MCF 10A (cell line): ENCODE measurements around the gene MACF1. TPM values are rescaled to one million over a fixed set of nuclear protein-coding genes. Genes with fewer than 3 reads are reported as not detected.
A peak's percentile ranks its signal among the peaks of the same experiment; 100 is the strongest.
"Not testable (repeated sequence)": the region's sequence is repeated elsewhere in the genome, so short reads cannot be mapped to it uniquely, and the experiment has no call there.

ENCODE experiments used
- BruUV-seq: library from RNA; stranded (reverse); fragments of 400-500 nt; replicated peaks from 2 replicates; lab custom pipeline; 2021; lab: Mats Ljungman, UMichigan
- CTCF ChIA-PET: fragments of 300-600 bp; sonication (Branson Sonifier 250); formaldehyde crosslinking; extraction: SDS; loops from one replicate; lab custom pipeline; 2021; ENCODE audit warnings: antibody characterized with exemption, inconsistent platforms; lab: Yijun Ruan, JAX
- POLR2A ChIA-PET: fragments of 300-600, 350-650 bp; sonication (Branson Sonifier 250); formaldehyde crosslinking; extraction: SDS; loops from one replicate; lab custom pipeline; 2020; ENCODE audit warnings: antibody characterized with exemption, inconsistent platforms; lab: Yijun Ruan, JAX
- DNase-seq: peaks from one replicate; pipeline ENCODE4 v3.0.0-alpha.2; 2018; ENCODE audit not compliant: unreplicated experiment
- H3K27ac Mint-ChIP-seq: one replicate; pipeline ENCODE4 v1.8.0; 2022; ENCODE audit warnings: mild to moderate bottlenecking, low read depth, mixed read lengths; ENCODE audit not compliant: unreplicated experiment
- H3K27me3 Mint-ChIP-seq: one replicate; pipeline ENCODE4 v1.8.0; 2022; ENCODE audit warnings: mixed read lengths; ENCODE audit not compliant: insufficient read depth, unreplicated experiment
- H3K36me3 Mint-ChIP-seq: one replicate; pipeline ENCODE4 v1.8.0; 2022; ENCODE audit warnings: mild to moderate bottlenecking, moderate library complexity, mixed read lengths; ENCODE audit not compliant: insufficient read depth, unreplicated experiment
- H3K4me1 Mint-ChIP-seq: one replicate; pipeline ENCODE4 v1.8.0; 2022; ENCODE audit warnings: mixed read lengths; ENCODE audit not compliant: insufficient read depth, unreplicated experiment
- H3K4me3 Mint-ChIP-seq: one replicate; pipeline ENCODE4 v1.8.0; 2022; ENCODE audit warnings: mild to moderate bottlenecking, moderate library complexity, mixed read lengths; ENCODE audit not compliant: unreplicated experiment
- H3K9me3 Mint-ChIP-seq: one replicate; pipeline ENCODE4 v1.8.0; 2022; ENCODE audit warnings: mixed read lengths; ENCODE audit not compliant: unreplicated experiment
- intact Hi-C: fragments of 100-400 bp; cut with micrococcal nuclease; formaldehyde crosslinking; loops from 2 replicates; pipeline ENCODE4 v1.14.1; 2022
- total RNA-seq: library from RNA; stranded (reverse); gene quantifications from 2 replicates; pipeline ENCODE4 v1.2.3, GENCODE V29; 2022
- TF ChIP-seq, protein P1 (sequence below): fragments of 200-600 bp; IDR thresholded peaks from one replicate; pipeline ENCODE4 v1.8.0; 2022; ENCODE audit warnings: antibody characterized with exemption, mild to moderate bottlenecking; ENCODE audit not compliant: unreplicated experiment

MACF1 gene
- total RNA-seq, 1 experiment from 2014 or later = 188 TPM

DNA sequence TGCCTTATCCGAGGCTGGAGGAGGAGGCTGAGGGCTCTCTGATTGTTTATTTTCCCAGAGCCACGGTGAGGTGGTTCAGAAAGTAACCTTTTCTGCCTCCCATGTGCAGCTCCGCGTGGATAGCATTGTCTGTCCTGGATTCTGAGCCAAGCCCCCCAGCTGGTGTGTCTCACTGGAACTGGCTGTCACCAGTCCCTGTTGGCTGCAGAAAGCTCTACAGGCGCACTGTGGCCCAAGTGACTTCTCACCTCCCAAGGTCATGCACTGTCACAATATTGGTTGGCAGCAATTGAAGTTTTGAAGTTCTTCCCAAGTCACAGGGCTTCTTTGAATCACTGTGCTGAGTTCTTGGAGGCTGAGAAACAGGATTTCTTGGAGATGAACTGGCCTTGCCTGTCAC, 295.2 kb downstream of the MACF1 start:
- Mint-ChIP-seq H3K4me3 (no peak overlapping the region), H3K27me3 (no peaks in the 10 kb centered on the region), H3K36me3 (no peaks in the 10 kb centered on the region), H3K4me1 (peaks cover 6% of the 10 kb centered on the region), H3K9me3 (no peaks in the 10 kb centered on the region), H3K27ac (no peak overlapping the region)
- no peak for DNase-seq
- TF ChIP-seq, protein P1, sequence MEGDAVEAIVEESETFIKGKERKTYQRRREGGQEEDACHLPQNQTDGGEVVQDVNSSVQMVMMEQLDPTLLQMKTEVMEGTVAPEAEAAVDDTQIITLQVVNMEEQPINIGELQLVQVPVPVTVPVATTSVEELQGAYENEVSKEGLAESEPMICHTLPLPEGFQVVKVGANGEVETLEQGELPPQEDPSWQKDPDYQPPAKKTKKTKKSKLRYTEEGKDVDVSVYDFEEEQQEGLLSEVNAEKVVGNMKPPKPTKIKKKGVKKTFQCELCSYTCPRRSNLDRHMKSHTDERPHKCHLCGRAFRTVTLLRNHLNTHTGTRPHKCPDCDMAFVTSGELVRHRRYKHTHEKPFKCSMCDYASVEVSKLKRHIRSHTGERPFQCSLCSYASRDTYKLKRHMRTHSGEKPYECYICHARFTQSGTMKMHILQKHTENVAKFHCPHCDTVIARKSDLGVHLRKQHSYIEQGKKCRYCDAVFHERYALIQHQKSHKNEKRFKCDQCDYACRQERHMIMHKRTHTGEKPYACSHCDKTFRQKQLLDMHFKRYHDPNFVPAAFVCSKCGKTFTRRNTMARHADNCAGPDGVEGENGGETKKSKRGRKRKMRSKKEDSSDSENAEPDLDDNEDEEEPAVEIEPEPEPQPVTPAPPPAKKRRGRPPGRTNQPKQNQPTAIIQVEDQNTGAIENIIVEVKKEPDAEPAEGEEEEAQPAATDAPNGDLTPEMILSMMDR = no peak
- CTCF ChIA-PET = no interaction called here
- POLR2A ChIA-PET = interaction anchor here (0.6 kb wide), 1 partner anchor 74 kb away, joined by 3 read pairs; no protein-coding TSS in a partner anchor
- intact Hi-C loops = no loop called here
- no TSS peak for BruUV-seq

DNA sequence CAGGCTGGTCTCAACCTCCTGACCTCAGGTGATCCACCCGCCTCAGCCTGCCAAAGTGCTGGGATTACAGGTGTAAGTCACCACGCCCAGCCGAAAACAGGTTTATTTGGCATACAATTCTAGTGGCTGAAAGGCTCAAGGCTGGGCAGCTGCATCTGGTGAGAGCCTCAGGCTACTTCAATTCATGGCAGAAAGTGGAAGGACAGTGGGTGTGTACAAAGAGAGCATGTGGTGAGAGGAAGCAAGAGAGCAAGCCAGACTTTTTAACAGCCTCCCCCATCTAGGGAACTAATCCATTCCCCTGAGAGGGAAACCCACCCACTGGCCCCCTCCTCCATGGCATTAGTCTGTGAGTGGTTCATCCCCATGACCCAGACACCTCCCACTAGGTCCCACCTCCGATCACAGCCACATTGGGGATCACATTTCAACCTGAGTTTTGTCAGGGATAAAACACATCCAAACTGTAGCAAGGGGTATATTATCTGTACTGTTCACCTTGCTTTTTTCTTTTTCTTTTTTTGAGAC, 296.4 kb downstream of the MACF1 start:
- CTCF ChIA-PET = interaction anchor here (0.7 to 1.1 kb wide), 3 partner anchors 25 to 90 kb away, joined by 3 to 4 read pairs (median 3); no protein-coding TSS in a partner anchor
- Mint-ChIP-seq H3K4me3 (no peak overlapping the region), H3K9me3 (no peaks in the 10 kb centered on the region), H3K27ac (no peak overlapping the region), H3K36me3 (no peaks in the 10 kb centered on the region), H3K4me1 (peaks cover 6% of the 10 kb centered on the region), H3K27me3 (no peaks in the 10 kb centered on the region)
- intact Hi-C loops = no loop called here
- TF ChIP-seq, protein P1 = no peak
- POLR2A ChIA-PET = interaction anchor here (0.7 to 1.2 kb wide), 2 partner anchors 69 to 106 kb away, joined by 3 to 4 read pairs; no protein-coding TSS in a partner anchor
- peak; percentile 83 for DNase-seq
- BruUV-seq = no TSS peak

DNA sequence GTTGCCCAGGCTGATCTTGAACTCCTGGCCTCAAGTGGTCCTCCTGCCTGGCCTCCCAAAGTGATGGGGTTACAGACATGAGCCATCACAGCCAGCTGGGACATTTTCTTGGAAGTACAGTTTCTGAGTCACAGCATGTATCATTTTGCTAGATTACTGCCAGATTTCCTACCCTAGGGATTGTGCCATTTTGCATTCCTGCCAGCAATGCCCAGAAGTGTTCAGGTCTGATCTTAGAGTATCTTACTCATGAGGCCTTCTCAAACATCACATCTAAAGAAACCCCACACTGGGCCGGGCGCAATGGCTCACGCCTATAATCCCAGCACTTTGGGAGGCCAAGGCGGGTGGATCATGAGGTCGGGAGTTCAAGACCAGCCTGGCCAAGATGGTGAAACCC, 297.2 kb downstream of the MACF1 start:
- no peak overlapping the region for H3K27ac Mint-ChIP-seq
- DNase-seq = peak; percentile 90
- BruUV-seq = no TSS peak
- TF ChIP-seq, protein P1 = no peak
- no peaks in the 10 kb centered on the region for H3K36me3 Mint-ChIP-seq
- POLR2A ChIA-PET = interaction anchor here (0.7 to 1.2 kb wide), 2 partner anchors 68 to 107 kb away, joined by 3 to 4 read pairs; no protein-coding TSS in a partner anchor
- H3K4me1 Mint-ChIP-seq = peaks cover 6% of the 10 kb centered on the region
- intact Hi-C loops = no loop called here
- no peaks in the 10 kb centered on the region for H3K27me3 Mint-ChIP-seq
- no peaks in the 10 kb centered on the region for H3K9me3 Mint-ChIP-seq
- CTCF ChIA-PET = interaction anchor here (0.9 to 1.1 kb wide), 2 partner anchors 24 to 38 kb away, joined by 3 to 4 read pairs; no protein-coding TSS in a partner anchor
- H3K4me3 Mint-ChIP-seq = no peak overlapping the region

DNA sequence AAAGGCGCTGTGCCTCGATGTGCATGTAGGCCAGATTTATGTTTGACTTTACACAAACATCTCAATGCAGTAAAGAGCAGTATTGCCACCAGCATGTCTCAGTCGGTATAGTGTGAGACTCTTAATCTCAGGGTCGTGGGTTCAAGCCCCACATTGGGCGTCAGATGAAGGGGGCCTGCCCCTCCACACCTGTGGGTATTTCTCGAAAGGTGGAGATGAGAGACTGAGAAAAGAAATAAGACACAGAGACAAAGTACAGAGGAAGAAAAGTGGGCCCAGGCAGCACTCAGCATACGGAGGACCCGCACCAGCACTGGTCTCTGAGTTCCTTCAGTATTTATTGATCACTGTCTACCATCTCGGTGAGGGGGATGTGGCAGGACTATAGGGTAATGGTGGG, 299.9 kb downstream of the MACF1 start:
- H3K4me1 Mint-ChIP-seq = peaks cover 11% of the 10 kb centered on the region
- H3K27ac Mint-ChIP-seq, H3K27me3 Mint-ChIP-seq, DNase-seq, H3K9me3 Mint-ChIP-seq, POLR2A ChIA-PET, intact Hi-C loops, BruUV-seq, H3K36me3 Mint-ChIP-seq, H3K4me3 Mint-ChIP-seq, CTCF ChIA-PET: not testable (repeated sequence)
